ENCODE results near the gene MVB12B.

MVB12B gene

DNA sequence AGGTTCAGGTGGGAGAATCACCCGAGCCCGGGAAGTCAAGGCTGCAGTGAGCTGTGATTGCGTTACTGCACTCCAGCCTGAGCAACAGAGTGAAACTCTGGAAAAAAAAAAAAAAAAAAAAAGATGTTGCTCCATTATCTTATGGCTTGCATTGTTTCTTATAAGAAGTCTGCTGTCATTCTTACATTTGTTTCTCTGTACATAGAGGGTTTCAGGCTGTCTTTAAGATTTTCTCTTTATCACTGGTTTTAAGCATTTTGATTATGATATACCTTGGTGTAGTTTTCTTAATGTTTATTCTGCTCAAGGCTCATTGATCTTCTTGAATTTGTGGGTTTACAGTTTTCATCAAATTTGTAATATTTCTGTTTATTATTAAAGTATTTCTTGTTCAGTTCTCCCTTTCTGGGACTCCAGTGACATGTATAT lies 35.2 kb downstream of the MVB12B start:
- H3K36me3 ChIP-seq (ENCODE audit: control insufficient read depth, insufficient read depth, low read length): no peaks in the 10 kb centered on the region
- no peaks in the 10 kb centered on the region for H3K9me3 ChIP-seq (ENCODE audit: control insufficient read depth, low read length)
- H3K27me3 ChIP-seq (ENCODE audit: control insufficient read depth, insufficient read depth, low read length): no peaks in the 10 kb centered on the region
- H3K4me1 ChIP-seq (ENCODE audit: control insufficient read depth, insufficient read depth, low read length): no peaks in the 10 kb centered on the region
- H3K4me3 ChIP-seq (ENCODE audit: low read length): no peak overlapping the region
- H3K9ac ChIP-seq (ENCODE audit: low read length): no peak overlapping the region

DNA sequence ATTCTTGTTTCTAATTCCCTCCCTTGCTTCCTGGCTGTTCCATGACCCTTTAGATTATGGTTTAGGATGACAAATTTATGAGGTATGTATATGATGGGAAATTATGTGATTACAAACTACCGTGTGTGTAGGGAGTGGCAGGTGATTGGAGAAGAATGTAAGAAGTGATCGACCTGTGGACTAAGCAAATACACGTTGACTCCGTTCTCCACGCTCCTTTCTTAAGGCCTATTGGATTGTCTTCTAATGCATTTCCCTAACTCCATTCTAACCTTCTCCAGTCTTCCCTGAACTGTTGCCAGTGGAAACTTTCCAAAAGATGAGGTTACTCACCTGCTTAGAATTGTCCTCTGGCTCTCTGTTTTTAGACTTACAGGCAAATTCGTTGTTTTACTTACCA lies 36.6 kb downstream of the MVB12B start:
- Histone ChIP-seq H3K9ac (ENCODE audit: low read length) (no peak overlapping the region), H3K4me1 (ENCODE audit: control insufficient read depth, insufficient read depth, low read length) (no peaks in the 10 kb centered on the region), H3K27me3 (ENCODE audit: control insufficient read depth, insufficient read depth, low read length) (no peaks in the 10 kb centered on the region), H3K36me3 (ENCODE audit: control insufficient read depth, insufficient read depth, low read length) (no peaks in the 10 kb centered on the region), H3K9me3 (ENCODE audit: control insufficient read depth, low read length) (no peaks in the 10 kb centered on the region), H3K4me3 (ENCODE audit: low read length) (no peak overlapping the region)

DNA sequence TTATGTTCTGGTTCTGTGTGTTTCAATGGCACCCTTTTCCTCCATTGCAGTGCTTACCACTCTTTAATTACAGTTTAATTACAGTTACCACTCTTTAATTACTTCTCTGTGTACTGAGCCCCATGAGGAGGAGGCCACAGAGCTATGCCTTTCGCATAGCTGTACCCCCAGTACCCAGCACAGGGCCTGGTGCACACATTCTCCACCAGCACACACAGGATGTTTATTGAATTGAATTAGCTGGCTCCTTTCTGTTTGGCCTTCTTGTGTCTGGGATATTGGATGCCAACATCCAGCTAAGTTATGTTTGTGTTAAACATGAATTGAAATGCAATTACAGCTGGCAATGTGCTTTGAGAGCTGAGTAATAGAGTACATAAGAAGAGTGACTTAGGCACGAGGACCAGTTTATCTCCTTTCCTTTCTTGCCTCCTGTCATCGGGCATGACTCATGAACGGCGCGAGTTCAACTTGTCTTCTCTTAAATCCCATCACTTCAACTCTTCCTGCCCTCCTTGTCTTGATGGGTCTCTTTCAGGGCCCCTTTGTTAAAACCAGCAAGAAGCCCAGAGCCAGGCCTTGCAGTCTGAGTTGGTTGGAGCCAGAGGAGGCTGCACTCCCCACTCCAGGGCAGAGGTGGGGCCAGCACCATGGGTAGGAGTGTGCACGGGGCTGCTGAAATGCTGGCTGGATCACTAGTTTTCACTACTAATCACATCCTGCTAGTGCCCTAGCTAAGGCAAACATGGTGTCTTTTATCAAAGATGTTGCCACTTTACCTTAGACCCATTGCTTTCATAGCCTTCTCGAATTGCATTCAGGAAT lies 37.4 kb downstream of the MVB12B start:
- Histone ChIP-seq H3K9me3 (ENCODE audit: control insufficient read depth, low read length) (no peaks in the 10 kb centered on the region), H3K4me1 (ENCODE audit: control insufficient read depth, insufficient read depth, low read length) (no peaks in the 10 kb centered on the region), H3K27me3 (ENCODE audit: control insufficient read depth, insufficient read depth, low read length) (no peaks in the 10 kb centered on the region), H3K9ac (ENCODE audit: low read length) (no peak overlapping the region), H3K36me3 (ENCODE audit: control insufficient read depth, insufficient read depth, low read length) (no peaks in the 10 kb centered on the region), H3K4me3 (ENCODE audit: low read length) (no peak overlapping the region)

DNA sequence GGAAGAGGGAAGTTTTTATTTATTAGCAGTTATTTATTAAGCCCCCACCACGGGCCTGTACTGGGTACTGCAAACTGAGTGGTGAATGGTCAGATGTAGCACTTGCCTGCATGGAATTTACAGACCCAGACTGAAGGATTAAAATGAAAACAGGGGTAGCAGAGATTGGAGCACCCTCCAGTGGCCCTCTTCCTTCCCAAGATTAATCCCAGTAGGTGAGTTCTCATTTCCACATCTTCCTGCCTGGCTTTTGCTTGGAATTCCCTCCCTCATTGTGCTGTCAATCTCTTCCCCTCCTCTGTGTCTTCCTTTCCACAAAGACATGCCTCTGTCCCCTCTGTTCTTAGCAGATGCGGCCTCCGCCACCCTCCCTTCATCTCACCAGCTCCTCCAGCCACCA lies 39.2 kb downstream of the MVB12B start:
- H3K9ac ChIP-seq (ENCODE audit: low read length): no peak overlapping the region
- no peaks in the 10 kb centered on the region for H3K36me3 ChIP-seq (ENCODE audit: control insufficient read depth, insufficient read depth, low read length)
- no peaks in the 10 kb centered on the region for H3K27me3 ChIP-seq (ENCODE audit: control insufficient read depth, insufficient read depth, low read length)
- no peaks in the 10 kb centered on the region for H3K9me3 ChIP-seq (ENCODE audit: control insufficient read depth, low read length)
- no peaks in the 10 kb centered on the region for H3K4me1 ChIP-seq (ENCODE audit: control insufficient read depth, insufficient read depth, low read length)
- H3K4me3 ChIP-seq (ENCODE audit: low read length): no peak overlapping the region

DNA sequence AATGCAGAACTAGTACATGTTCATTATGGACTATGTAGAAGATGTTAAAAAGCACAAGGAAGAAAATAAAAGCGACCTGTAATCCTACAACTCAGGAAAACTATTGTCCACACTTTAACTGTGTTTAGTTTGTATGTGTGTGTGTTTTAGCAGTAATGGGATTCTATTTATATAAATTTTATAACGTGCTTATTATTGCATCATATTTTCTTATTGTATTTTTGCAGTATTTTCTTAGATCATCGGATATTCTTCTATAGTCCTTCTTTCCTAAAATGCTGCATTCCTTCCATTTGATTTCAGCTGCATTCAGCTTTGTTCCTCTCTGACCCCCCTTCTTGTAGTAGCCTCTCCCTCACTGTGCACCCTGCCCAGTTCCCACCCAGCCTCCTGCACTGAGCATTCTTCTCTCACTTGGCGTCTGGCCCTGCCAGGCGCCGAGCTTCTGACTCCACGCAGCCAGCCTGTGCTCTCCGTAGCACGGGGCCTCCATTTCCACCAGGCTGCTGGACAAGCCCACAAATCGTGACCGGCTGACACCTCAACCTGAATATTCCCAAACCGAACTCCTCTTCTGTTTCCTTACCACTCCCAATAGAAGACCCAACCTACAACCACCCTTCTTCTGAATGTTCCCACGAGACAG lies 39.9 kb downstream of the MVB12B start:
- H3K36me3 ChIP-seq (ENCODE audit: control insufficient read depth, insufficient read depth, low read length): no peaks in the 10 kb centered on the region
- no peak overlapping the region for H3K4me3 ChIP-seq (ENCODE audit: low read length)
- no peaks in the 10 kb centered on the region for H3K27me3 ChIP-seq (ENCODE audit: control insufficient read depth, insufficient read depth, low read length)
- H3K9me3 ChIP-seq (ENCODE audit: control insufficient read depth, low read length): no peaks in the 10 kb centered on the region
- H3K4me1 ChIP-seq (ENCODE audit: control insufficient read depth, insufficient read depth, low read length): no peaks in the 10 kb centered on the region
- H3K9ac ChIP-seq (ENCODE audit: low read length): no peak overlapping the region

DNA sequence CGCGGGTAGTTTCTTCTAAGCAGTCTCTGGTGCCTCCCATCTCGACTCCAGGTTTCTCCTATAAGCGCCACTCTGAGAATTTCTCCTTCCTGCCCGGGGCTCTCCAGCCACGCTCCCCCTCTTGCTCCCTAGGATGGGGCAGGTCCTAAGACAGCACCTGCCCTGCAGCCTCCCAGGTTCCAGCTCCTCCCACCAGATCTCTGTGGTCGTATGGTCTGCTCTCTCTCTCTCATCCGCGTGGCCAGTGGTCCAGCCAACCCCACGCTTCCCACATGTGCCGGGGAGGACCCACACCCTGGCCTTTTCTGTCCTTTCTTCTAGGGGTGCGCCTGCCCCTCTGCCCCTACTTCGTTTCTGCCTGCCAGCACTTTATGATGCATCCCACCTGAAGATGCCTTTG lies 40.5 kb downstream of the MVB12B start:
- H3K36me3 ChIP-seq (ENCODE audit: control insufficient read depth, insufficient read depth, low read length): no peaks in the 10 kb centered on the region
- H3K27me3 ChIP-seq (ENCODE audit: control insufficient read depth, insufficient read depth, low read length): no peaks in the 10 kb centered on the region
- H3K4me3 ChIP-seq (ENCODE audit: low read length): no peak overlapping the region
- no peak overlapping the region for H3K9ac ChIP-seq (ENCODE audit: low read length)
- H3K9me3 ChIP-seq (ENCODE audit: control insufficient read depth, low read length): no peaks in the 10 kb centered on the region
- H3K4me1 ChIP-seq (ENCODE audit: control insufficient read depth, insufficient read depth, low read length): no peaks in the 10 kb centered on the region

DNA sequence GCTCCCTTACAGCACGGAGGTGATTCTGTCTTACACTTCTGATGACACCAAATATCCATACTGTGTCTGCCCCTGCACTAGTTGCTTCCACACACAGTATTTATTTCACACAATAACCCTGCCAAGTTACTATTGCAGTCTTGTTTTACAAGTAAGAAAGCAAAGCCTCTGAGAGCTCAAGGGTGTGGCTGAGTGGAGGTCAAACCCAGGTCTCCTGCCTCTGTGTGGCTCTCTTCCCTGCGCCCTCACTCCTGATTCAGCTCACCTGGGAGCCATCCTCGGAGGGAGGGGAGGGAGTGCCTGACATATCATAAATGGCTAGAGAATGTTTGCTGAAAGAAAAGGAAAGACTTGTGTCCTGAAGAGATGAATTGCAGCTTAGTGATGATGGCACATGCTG lies 41.0 kb downstream of the MVB12B start:
- no peak overlapping the region for H3K9ac ChIP-seq (ENCODE audit: low read length)

DNA sequence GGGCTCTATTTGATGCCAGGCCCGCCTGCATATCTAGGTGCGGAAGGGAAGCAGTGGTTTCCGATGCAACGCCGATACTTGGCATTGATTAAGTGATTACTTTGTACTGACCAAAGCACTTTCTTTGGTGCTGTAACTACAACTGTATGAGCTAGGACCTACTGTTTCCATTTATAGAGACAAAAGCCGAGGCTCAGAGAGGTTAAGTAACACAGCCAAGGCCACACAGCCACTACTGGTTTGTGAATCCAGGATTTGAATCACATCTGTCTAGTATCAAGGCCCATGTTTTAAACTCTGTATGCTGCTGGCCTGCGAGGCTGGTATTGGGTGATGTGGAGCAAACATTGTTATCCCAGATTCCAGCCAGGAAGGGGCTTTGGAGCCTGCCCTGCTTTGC lies 41.4 kb downstream of the MVB12B start:
- Histone ChIP-seq H3K4me3 (ENCODE audit: low read length) (no peak overlapping the region), H3K27me3 (ENCODE audit: control insufficient read depth, insufficient read depth, low read length) (no peaks in the 10 kb centered on the region), H3K9ac (ENCODE audit: low read length) (no peak overlapping the region), H3K4me1 (ENCODE audit: control insufficient read depth, insufficient read depth, low read length) (no peaks in the 10 kb centered on the region), H3K9me3 (ENCODE audit: control insufficient read depth, low read length) (no peaks in the 10 kb centered on the region), H3K36me3 (ENCODE audit: control insufficient read depth, insufficient read depth, low read length) (no peaks in the 10 kb centered on the region)

More for the DNA sequence above, 41.0 kb downstream of the MVB12B start:
- Histone ChIP-seq H3K9me3 (ENCODE audit: control insufficient read depth, low read length) (no peaks in the 10 kb centered on the region), H3K27me3 (ENCODE audit: control insufficient read depth, insufficient read depth, low read length) (no peaks in the 10 kb centered on the region), H3K4me1 (ENCODE audit: control insufficient read depth, insufficient read depth, low read length) (no peaks in the 10 kb centered on the region), H3K36me3 (ENCODE audit: control insufficient read depth, insufficient read depth, low read length) (no peaks in the 10 kb centered on the region), H3K4me3 (ENCODE audit: low read length) (no peak overlapping the region)

DNA sequence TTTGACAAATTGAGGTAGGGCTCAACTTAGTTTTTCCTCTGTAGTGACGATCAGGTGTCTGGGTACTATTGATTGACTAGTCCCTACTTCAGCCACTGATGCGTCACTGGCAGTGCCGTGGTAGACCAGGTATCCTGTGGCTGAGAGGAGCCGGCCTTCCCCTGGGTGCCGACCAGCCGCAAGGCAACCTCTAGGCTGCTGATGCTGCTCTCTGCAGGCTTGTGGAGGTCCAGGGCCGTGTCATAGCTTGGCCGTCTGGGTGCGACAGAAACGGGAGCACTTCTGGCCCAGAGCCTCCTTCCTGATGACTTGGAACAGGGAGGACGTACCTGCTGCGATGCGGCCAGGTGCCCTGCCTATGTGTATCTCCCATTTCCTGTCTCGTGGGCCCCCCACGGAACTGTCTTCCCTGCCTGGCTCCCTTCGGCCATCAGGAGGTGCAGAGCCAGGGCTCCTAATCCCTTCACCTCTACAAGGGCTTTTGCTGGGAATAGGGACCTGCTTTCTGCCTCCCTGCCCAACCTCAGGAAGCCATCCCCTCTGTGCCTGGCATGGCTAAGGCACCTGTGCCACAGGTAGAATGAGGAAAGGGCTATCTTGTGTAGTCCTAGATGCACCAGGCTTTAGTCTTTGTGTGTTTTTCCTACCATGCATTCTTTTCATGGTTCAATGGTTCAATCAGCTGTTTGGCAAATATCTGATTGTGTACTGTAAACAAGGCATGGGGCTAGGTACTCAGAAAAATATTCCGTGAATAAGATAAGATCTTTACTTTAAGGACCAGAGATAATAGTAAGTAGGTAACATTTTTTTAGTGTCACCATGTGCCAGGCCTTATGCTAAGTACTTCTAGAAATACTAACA lies 44.6 kb downstream of the MVB12B start:
- Histone ChIP-seq H3K36me3 (ENCODE audit: control insufficient read depth, insufficient read depth, low read length) (no peaks in the 10 kb centered on the region), H3K27me3 (ENCODE audit: control insufficient read depth, insufficient read depth, low read length) (no peaks in the 10 kb centered on the region), H3K4me3 (ENCODE audit: low read length) (no peak overlapping the region), H3K9ac (ENCODE audit: low read length) (no peak overlapping the region), H3K9me3 (ENCODE audit: control insufficient read depth, low read length) (no peaks in the 10 kb centered on the region), H3K4me1 (ENCODE audit: control insufficient read depth, insufficient read depth, low read length) (no peaks in the 10 kb centered on the region)

DNA sequence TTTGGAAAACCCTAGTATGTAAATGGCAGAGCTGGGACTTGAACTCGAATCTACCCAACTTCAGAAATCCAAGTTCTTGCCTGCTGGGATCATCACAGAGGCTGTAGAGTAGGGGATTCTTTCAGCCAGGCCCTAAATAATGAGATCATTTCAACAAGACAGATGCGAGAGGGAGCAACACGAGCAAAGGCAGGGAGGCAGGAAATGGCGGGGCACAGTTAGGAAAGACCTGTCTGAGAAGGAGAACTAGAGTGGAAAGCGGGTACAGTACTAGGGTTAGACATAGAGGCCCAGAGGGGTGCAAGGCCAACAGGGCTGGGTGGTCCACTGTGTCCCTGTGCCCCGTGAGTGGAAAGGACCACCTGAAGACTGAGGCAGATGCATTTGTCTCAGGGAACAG lies 46.1 kb downstream of the MVB12B start:
- Histone ChIP-seq H3K27me3 (ENCODE audit: control insufficient read depth, insufficient read depth, low read length) (no peaks in the 10 kb centered on the region), H3K36me3 (ENCODE audit: control insufficient read depth, insufficient read depth, low read length) (no peaks in the 10 kb centered on the region), H3K9me3 (ENCODE audit: control insufficient read depth, low read length) (no peaks in the 10 kb centered on the region), H3K9ac (ENCODE audit: low read length) (no peak overlapping the region), H3K4me3 (ENCODE audit: low read length) (no peak overlapping the region), H3K4me1 (ENCODE audit: control insufficient read depth, insufficient read depth, low read length) (no peaks in the 10 kb centered on the region)

DNA sequence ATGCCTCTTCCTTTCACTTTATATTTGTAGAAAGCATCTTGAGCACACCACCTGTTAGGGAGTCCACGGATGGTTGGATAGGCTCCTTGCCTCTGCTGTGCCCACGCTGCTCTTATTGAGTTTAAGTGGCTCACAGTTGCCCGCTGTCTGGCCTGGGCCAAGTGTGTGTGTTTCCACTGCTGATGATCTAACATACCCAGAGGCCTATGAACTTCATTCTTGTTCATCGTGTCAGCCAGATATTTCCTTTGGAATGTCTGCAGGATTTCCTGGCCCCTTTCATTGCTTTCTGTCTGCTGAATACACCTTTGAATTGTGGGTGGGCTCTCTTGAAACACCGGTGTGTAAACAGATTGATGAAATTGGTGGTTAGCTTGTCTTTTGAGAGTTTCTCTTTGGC lies 46.6 kb downstream of the MVB12B start:
- Histone ChIP-seq H3K4me1 (ENCODE audit: control insufficient read depth, insufficient read depth, low read length) (no peaks in the 10 kb centered on the region), H3K9ac (ENCODE audit: low read length) (no peak overlapping the region), H3K27me3 (ENCODE audit: control insufficient read depth, insufficient read depth, low read length) (no peaks in the 10 kb centered on the region), H3K9me3 (ENCODE audit: control insufficient read depth, low read length) (no peaks in the 10 kb centered on the region), H3K36me3 (ENCODE audit: control insufficient read depth, insufficient read depth, low read length) (no peaks in the 10 kb centered on the region), H3K4me3 (ENCODE audit: low read length) (no peak overlapping the region)

DNA sequence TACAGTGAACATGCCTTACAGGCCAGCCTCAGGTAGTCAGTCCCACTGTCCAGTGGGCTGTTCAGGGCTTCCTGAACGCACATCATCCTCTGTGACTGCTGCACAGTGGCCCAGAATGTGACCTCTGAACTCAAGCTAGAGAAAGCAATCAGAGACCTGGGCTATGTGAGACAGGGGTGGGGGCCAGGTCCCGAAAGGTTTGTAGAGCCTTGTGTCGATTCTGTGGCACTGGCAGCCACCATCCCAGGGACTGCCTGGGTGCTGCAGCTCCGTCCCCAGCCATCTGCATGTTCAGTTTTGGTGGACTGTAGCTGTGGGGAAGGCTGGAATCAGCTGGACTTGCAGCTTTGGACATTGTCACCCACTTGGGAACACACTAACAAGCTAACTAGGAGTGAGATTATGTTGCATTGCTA lies 47.7 kb downstream of the MVB12B start:
- Histone ChIP-seq H3K9ac (ENCODE audit: low read length) (no peak overlapping the region), H3K4me1 (ENCODE audit: control insufficient read depth, insufficient read depth, low read length) (no peaks in the 10 kb centered on the region), H3K9me3 (ENCODE audit: control insufficient read depth, low read length) (no peaks in the 10 kb centered on the region), H3K4me3 (ENCODE audit: low read length) (no peak overlapping the region), H3K36me3 (ENCODE audit: control insufficient read depth, insufficient read depth, low read length) (no peaks in the 10 kb centered on the region), H3K27me3 (ENCODE audit: control insufficient read depth, insufficient read depth, low read length) (no peaks in the 10 kb centered on the region)
